Stomach (tissue), 9 donors: ENCODE measurements around the gene PNMA6A. TPM values are rescaled to one million over a fixed set of nuclear protein-coding genes. Genes with fewer than 3 reads are reported as not detected.

Source experiments
- DNase-seq, 2 donors: peaks; one replicate each; pipeline versions ENCODE4 v3.0.0 to v3.0.0-alpha.2; 2013 to 2019
- H3K27ac ChIP-seq, 5 donors: fragments of 200-600 bp in 4 of 5; sonication (generic) in 4 of 5; one replicate each; pipeline ENCODE4 v1.5.1; 2013 to 2019; ENCODE audit warnings: mild to moderate bottlenecking in 1 of 5, moderate library complexity in 1 of 5
- H3K27me3 ChIP-seq, 3 donors: fragments of 200-600 bp; sonication (generic); one replicate each; pipeline ENCODE4 v1.5.1; 2017 to 2019; ENCODE audit warnings: mixed run types in 1 of 3
- H3K36me3 ChIP-seq, 4 donors: fragments of 200-600 bp; sonication (generic); 1 replicate in 3 of 4; 2 replicates in 1 of 4; pipeline ENCODE4 v1.5.1; 2016 to 2019
- H3K4me1 ChIP-seq, 4 donors: fragments of 200-600 bp; sonication (generic); one replicate each; pipeline ENCODE4 v1.5.1; 2016 to 2019
- H3K4me3 ChIP-seq, 4 donors: fragments of 200-600 bp; sonication (generic) in 3 of 4; one replicate each; pipeline ENCODE4 v1.5.1; 2016 to 2019; ENCODE audit warnings: mild to moderate bottlenecking in 1 of 4
- H3K9me3 ChIP-seq, 4 donors: fragments of 200-600 bp; sonication (generic); one replicate each; pipeline ENCODE4 v1.5.1; 2016 to 2019
- EP300 ChIP-seq: sonication (generic); formaldehyde crosslinking; IDR thresholded peaks from one replicate; pipeline ENCODE4 v1.6.1; 2017; ENCODE audit warnings: antibody characterized with exemption
- POLR2A ChIP-seq, 4 donors: fragments of 450-650 bp; IDR thresholded peaks; one replicate each; pipeline ENCODE4 v1.6.1; 2016; ENCODE audit warnings: antibody characterized with exemption in 4 of 4, control low read depth in 2 of 4, mild to moderate bottlenecking in 1 of 4, moderate library complexity in 1 of 4
- POLR2AphosphoS5 ChIP-seq, 3 donors: sonication (generic); formaldehyde crosslinking; IDR thresholded peaks; one replicate each; pipeline ENCODE4 v1.6.1; 2016; ENCODE audit warnings: antibody characterized with exemption in 3 of 3
- WGBS, 5 donors: extraction: QIAGEN DNeasy Blood & Tissue Kit in 3 of 5; methylation state at CpG; one replicate each; pipeline versions ENCODE4 v1.1.5 to v1.1.7; 2013 to 2018; 5-methylcytosine and 5-hydroxymethylcytosine counted together
- intact Hi-C: fragments of 100-400 bp; cut with DNase I; formaldehyde crosslinking; loops from one replicate; pipeline ENCODE4 v1.15.1; 2023; ENCODE audit warnings: low total_unique reads
- polyA plus RNA-seq, 3 donors: library from polyadenylated mRNA; stranded (reverse); fragments of 200-250 nt; gene quantifications; one replicate each; pipeline ENCODE4 v1.2.3, GENCODE V29; 2013
- total RNA-seq, 5 donors: library from RNA; depleted of rRNA; stranded (reverse); fragments of >200 nt; gene quantifications; one replicate each; pipeline versions ENCODE4 v1.1.0 to v1.2.3, GENCODE V29; 2014 to 2016
- TF ChIP-seq, protein P1 (sequence below), 7 experiments: fragments of 450-650 bp in 4 of 7; fragments of 200-600 bp in 3 of 7; sonication (generic) in 3 of 7; IDR thresholded peaks; one replicate each; pipeline ENCODE4 v1.5.1; 2016 to 2019; ENCODE audit warnings: antibody characterized with exemption in 7 of 7, control low read depth in 2 of 7, mild to moderate bottlenecking in 1 of 7
- donor health status: healthy with polysubstance abuse.
- donor health status: Bipolar disorder and iron deficiency.
- donor health status: healthy.

Gene PNMA6A
- total and polyA plus RNA-seq, 8 donors: 0.44 to 2.4 (median 0.58) TPM; not detected in 3

- Histone ChIP-seq H3K9me3 (peaks cover 0 to 11% (median 2%) of the 10 kb centered on the region in 4 donors), H3K27me3 (peaks cover 0 to 9% (median 0%) of the 10 kb centered on the region in 3 donors), H3K4me1 (peaks cover 0 to 6% (median 2%) of the 10 kb centered on the region in 4 donors), H3K27ac (no peak overlapping the region), H3K4me3 (no peak overlapping the region), H3K36me3 (no peaks in the 10 kb centered on the region)
- TF ChIP-seq EP300 (no peak), POLR2A (IDR thresholded peaks at IDR 0.05) (no peak), POLR2AphosphoS5 (IDR thresholded peaks at IDR 0.05) (no peak)
- TF ChIP-seq, protein P1, sequence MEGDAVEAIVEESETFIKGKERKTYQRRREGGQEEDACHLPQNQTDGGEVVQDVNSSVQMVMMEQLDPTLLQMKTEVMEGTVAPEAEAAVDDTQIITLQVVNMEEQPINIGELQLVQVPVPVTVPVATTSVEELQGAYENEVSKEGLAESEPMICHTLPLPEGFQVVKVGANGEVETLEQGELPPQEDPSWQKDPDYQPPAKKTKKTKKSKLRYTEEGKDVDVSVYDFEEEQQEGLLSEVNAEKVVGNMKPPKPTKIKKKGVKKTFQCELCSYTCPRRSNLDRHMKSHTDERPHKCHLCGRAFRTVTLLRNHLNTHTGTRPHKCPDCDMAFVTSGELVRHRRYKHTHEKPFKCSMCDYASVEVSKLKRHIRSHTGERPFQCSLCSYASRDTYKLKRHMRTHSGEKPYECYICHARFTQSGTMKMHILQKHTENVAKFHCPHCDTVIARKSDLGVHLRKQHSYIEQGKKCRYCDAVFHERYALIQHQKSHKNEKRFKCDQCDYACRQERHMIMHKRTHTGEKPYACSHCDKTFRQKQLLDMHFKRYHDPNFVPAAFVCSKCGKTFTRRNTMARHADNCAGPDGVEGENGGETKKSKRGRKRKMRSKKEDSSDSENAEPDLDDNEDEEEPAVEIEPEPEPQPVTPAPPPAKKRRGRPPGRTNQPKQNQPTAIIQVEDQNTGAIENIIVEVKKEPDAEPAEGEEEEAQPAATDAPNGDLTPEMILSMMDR (IDR thresholded peaks at IDR 0.05): no peak
- no peak for DNase-seq
- WGBS, 5 donors: 79 to 95% (median 86%) methylated on average over 10 to 12 of the region's 12 CpGs; no CpG with 5 or more reads in 1 of the 5 donors
- intact Hi-C loops: no loop called here
These were observed 41.5 kb upstream of the PNMA6A start for GRCh38 chrX:153030801-153031200.

- Histone ChIP-seq H3K27ac (peak overlapping the region in 2 of 5 donors; percentile 14 to 46), H3K27me3 (peaks cover 0 to 9% (median under 1%) of the 10 kb centered on the region in 3 donors), H3K4me1 (peaks cover 0 to 6% (median 2%) of the 10 kb centered on the region in 4 donors), H3K9me3 (peaks cover 0 to 11% (median 2%) of the 10 kb centered on the region in 4 donors), H3K36me3 (no peaks in the 10 kb centered on the region), H3K4me3 (peak overlapping the region; percentile 31 to 41 (median 38))
- 21 to 72% (median 39%) methylated on average over 17 to 64 of the region's 64 CpGs for WGBS, 5 donors
- DNase-seq: peak; percentile 75 to 82
- intact Hi-C loops: no loop called here
- no peak for TF ChIP-seq EP300
- TF ChIP-seq, protein P1 (IDR thresholded peaks at IDR 0.05): peak in 5 of 7 experiments; percentile 51 to 83 (median 80)
- TF ChIP-seq POLR2A (IDR thresholded peaks at IDR 0.05): no peak
- TF ChIP-seq POLR2AphosphoS5 (IDR thresholded peaks at IDR 0.05): peak in 1 of 3 donors; percentile 55
These were observed 39.7 kb upstream of the PNMA6A start for GRCh38 chrX:153032397-153033118.

DNA sequence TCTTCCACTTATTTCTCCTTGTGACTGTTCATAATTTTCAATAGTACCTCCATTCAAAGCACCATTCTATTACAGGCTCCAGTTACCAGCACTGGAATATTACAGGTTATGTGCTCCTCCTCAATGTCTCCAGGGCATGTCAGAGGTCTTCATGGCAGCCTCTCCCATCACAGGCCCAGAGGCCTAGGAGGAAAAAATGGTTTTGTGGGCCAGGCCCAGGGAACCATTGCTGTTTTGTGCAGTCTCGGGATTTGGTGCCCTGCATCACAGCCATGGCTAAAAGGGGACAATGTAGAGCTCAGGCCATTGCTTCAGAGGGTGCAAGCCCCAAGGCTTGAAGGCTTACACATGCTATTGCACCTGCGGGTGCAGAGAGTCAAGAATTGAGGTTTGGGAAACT, 23.2 kb upstream of the PNMA6A start:
- Histone ChIP-seq H3K4me1 (no peaks in the 10 kb centered on the region), H3K36me3 (no peaks in the 10 kb centered on the region), H3K27ac (no peak overlapping the region), H3K9me3 (peaks cover 0 to 42% (median 18%) of the 10 kb centered on the region in 4 donors), H3K27me3 (no peaks in the 10 kb centered on the region), H3K4me3 (no peak overlapping the region)
- DNase-seq: no peak
- no peak for TF ChIP-seq POLR2AphosphoS5 (IDR thresholded peaks at IDR 0.05)
- no peak for TF ChIP-seq POLR2A (IDR thresholded peaks at IDR 0.05)
- TF ChIP-seq, protein P1 (IDR thresholded peaks at IDR 0.05): no peak
- no peak for TF ChIP-seq EP300
- intact Hi-C loops: no loop called here
- 86 to 100% (median 91%) methylated on average over 1 to 2 of the region's 2 CpGs for WGBS, 5 donors

DNA sequence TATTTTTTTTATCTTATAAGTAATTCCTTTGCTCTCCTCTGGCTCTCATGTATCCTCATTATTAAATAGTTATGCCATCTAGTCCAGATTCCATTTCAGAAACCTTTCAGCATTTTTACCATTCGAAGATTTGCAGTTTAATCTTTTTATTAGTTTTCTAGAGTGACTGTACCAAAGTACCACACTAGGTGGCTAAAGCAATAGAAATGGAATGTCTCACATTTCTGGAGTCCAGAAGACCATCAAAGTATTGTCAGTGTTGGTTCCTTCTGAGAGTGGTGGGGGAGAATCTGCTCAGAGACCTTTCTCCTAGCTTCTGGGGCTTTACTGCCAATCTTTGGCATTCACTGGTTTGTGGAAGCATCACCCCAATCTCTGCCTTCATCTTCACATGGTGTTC, 19.7 kb upstream of the PNMA6A start:
- Histone ChIP-seq H3K36me3 (no peaks in the 10 kb centered on the region), H3K9me3 (peaks cover 0 to 30% (median 18%) of the 10 kb centered on the region in 4 donors), H3K27ac (no peak overlapping the region), H3K27me3 (peaks cover 2 to 24% (median 23%) of the 10 kb centered on the region in 3 donors), H3K4me3 (no peak overlapping the region), H3K4me1 (peaks cover 0 to 13% (median 11%) of the 10 kb centered on the region in 4 donors)
- TF ChIP-seq POLR2AphosphoS5 (IDR thresholded peaks at IDR 0.05) (no peak), POLR2A (IDR thresholded peaks at IDR 0.05) (no peak), EP300 (no peak)
- TF ChIP-seq, protein P1 (IDR thresholded peaks at IDR 0.05): no peak
- intact Hi-C loops: no loop called here
- no peak for DNase-seq
- 71 to 93% (median 80%) methylated on average over 1 of the region's 1 CpG for WGBS, 5 donors
